CD14-positive monocyte (primary cell): Measurements from ENCODE around the gene SLC28A1. TPM values are rescaled to one million over a fixed set of nuclear protein-coding genes. Genes with fewer than 3 reads are reported as not detected.

ENCODE experiments used
- DNase-seq, 3 donors: peaks; one replicate each; pipeline ENCODE4 v3.0.0-alpha.2; 2011 to 2022
- H2AFZ ChIP-seq: 2 replicates; pipeline ENCODE4 v1.6.0; 2012; ENCODE audit warnings: mild to moderate bottlenecking, low read depth, low read length, inconsistent platforms; ENCODE audit not compliant: insufficient read depth, poor library complexity, severe bottlenecking
- H3K27ac ChIP-seq, 2 donors: 1 replicate in 1 of 2; 2 replicates in 1 of 2; pipeline ENCODE4 v1.5.1; 2012 to 2013; ENCODE audit warnings: low read length in 2 of 2, control low read depth in 1 of 2, inconsistent platforms in 1 of 2, low read depth in 1 of 2, mild to moderate bottlenecking in 1 of 2
- H3K27me3 ChIP-seq, 2 donors: one replicate each; pipeline versions ENCODE4 v1.6.0 to v1.6.1; 2011 to 2013; ENCODE audit warnings: low read length in 2 of 2; ENCODE audit not compliant: control insufficient read depth in 2 of 2, insufficient read depth in 2 of 2
- H3K36me3 ChIP-seq, 2 donors: replicated peaks in 1 of 2; 1 replicate in 1 of 2; 2 replicates in 1 of 2; pipeline versions ENCODE4 v1.5.1 to v1.6.1; 2012 to 2013; ENCODE audit warnings: low read length in 2 of 2, control low read depth in 1 of 2, inconsistent platforms in 1 of 2, mild to moderate bottlenecking in 1 of 2; ENCODE audit not compliant: insufficient read depth in 2 of 2, control insufficient read depth in 1 of 2
- H3K4me1 ChIP-seq, 2 donors: 1 replicate in 1 of 2; 2 replicates in 1 of 2; pipeline versions ENCODE4 v1.5.1 to v1.6.1; 2012 to 2013; ENCODE audit warnings: low read length in 2 of 2, control low read depth in 1 of 2, inconsistent platforms in 1 of 2, mild to moderate bottlenecking in 1 of 2, moderate library complexity in 1 of 2; ENCODE audit not compliant: insufficient read depth in 2 of 2, control insufficient read depth in 1 of 2
- H3K4me2 ChIP-seq: replicated peaks from 2 replicates; pipeline ENCODE3; 2012; ENCODE audit warnings: low read length, moderate library complexity, mild to moderate bottlenecking; ENCODE audit not compliant: poor library complexity, severe bottlenecking; ENCODE audit errors: extremely low read depth
- H3K4me3 ChIP-seq, 3 experiments: fragments of 200-600 bp in 1 of 3; sonication (generic) in 1 of 3; replicated peaks in 1 of 3; 1 replicate in 2 of 3; 2 replicates in 1 of 3; pipeline ENCODE4 v1.5.1; 2011 to 2013; ENCODE audit warnings: low read length in 3 of 3, mild to moderate bottlenecking in 3 of 3, control low read depth in 2 of 3, low read depth in 2 of 3, inconsistent platforms in 1 of 3, moderate library complexity in 1 of 3
- H3K79me2 ChIP-seq: 2 replicates; pipeline ENCODE4 v1.6.0; 2012; ENCODE audit warnings: mild to moderate bottlenecking, control low read depth, inconsistent platforms, low read length, moderate library complexity; ENCODE audit not compliant: insufficient read depth
- H3K9ac ChIP-seq: 2 replicates; pipeline ENCODE4 v1.6.0; 2017; ENCODE audit warnings: low read length, mild to moderate bottlenecking; ENCODE audit not compliant: insufficient read depth, poor library complexity, severe bottlenecking
- H3K9me3 ChIP-seq, 2 donors: replicated peaks in 1 of 2; 1 replicate in 1 of 2; 2 replicates in 1 of 2; pipeline versions ENCODE4 v1.5.1 to v1.6.1; 2012 to 2013; ENCODE audit warnings: low read length in 2 of 2, control low read depth in 1 of 2; ENCODE audit not compliant: control insufficient read depth in 1 of 2, insufficient read depth in 1 of 2
- H4K20me1 ChIP-seq: 2 replicates; pipeline ENCODE4 v1.6.0; 2012; ENCODE audit warnings: mild to moderate bottlenecking, low read length, control low read depth, moderate library complexity; ENCODE audit not compliant: insufficient read depth
- H3K27ac Mint-ChIP-seq, 7 donors: one replicate each; pipeline ENCODE4 v1.8.0; 2020; ENCODE audit warnings: mild to moderate bottlenecking in 7 of 7, mixed read lengths in 7 of 7, moderate library complexity in 6 of 7, inconsistent platforms in 2 of 7
- H3K27me3 Mint-ChIP-seq, 3 donors: one replicate each; pipeline ENCODE4 v1.8.0; 2021 to 2022; ENCODE audit warnings: low read depth in 3 of 3, mild to moderate bottlenecking in 3 of 3, mixed read lengths in 3 of 3, moderate library complexity in 3 of 3, inconsistent platforms in 1 of 3
- H3K36me3 Mint-ChIP-seq, 2 donors: one replicate each; pipeline ENCODE4 v1.8.0; 2020; ENCODE audit warnings: mixed read lengths in 2 of 2, inconsistent platforms in 1 of 2, mild to moderate bottlenecking in 1 of 2
- H3K4me1 Mint-ChIP-seq: one replicate; pipeline ENCODE4 v1.8.0; 2020; ENCODE audit warnings: mild to moderate bottlenecking, mixed read lengths
- H3K4me3 Mint-ChIP-seq, 2 donors: one replicate each; pipeline ENCODE4 v1.8.0; 2020; ENCODE audit warnings: mild to moderate bottlenecking in 2 of 2, mixed read lengths in 2 of 2, moderate library complexity in 1 of 2
- H3K9me3 Mint-ChIP-seq, 7 donors: one replicate each; pipeline ENCODE4 v1.8.0; 2020 to 2022; ENCODE audit warnings: mixed read lengths in 7 of 7, mild to moderate bottlenecking in 6 of 7, moderate library complexity in 6 of 7, inconsistent platforms in 2 of 7
- WGBS: methylation state at CpG from one replicate; pipeline ENCODE4 v1.1.5; 2013; ENCODE audit warnings: missing lambda C conversion rate; ENCODE audit not compliant: insufficient coverage; 5-methylcytosine and 5-hydroxymethylcytosine counted together
- intact Hi-C, 2 donors: fragments of 100-400 bp; cut with micrococcal nuclease; formaldehyde crosslinking; loops; one replicate each; pipeline versions ENCODE4 v1.15.0 to v1.15.1; 2023
- polyA plus RNA-seq, 3 donors: library from polyadenylated mRNA; depleted of rRNA in 1 of 3; unstranded in 2 of 3; stranded (reverse) in 1 of 3; fragments of 300-500 nt in 2 of 3; fragments of >200 nt in 1 of 3; fragmentation: Illumina TruSeq in 2 of 3; gene quantifications; 1 replicate in 2 of 3; 2 replicates in 1 of 3; pipeline ENCODE4 v1.2.3, GENCODE V29; 2012 to 2021
- TF ChIP-seq, protein P1 (sequence below): fragments of 200-600 bp; IDR thresholded peaks from one replicate; pipeline ENCODE4 v1.8.0; 2022; ENCODE audit warnings: antibody characterized with exemption, mild to moderate bottlenecking

Gene SLC28A1
- polyA plus RNA-seq, 3 donors = not detected

DNA sequence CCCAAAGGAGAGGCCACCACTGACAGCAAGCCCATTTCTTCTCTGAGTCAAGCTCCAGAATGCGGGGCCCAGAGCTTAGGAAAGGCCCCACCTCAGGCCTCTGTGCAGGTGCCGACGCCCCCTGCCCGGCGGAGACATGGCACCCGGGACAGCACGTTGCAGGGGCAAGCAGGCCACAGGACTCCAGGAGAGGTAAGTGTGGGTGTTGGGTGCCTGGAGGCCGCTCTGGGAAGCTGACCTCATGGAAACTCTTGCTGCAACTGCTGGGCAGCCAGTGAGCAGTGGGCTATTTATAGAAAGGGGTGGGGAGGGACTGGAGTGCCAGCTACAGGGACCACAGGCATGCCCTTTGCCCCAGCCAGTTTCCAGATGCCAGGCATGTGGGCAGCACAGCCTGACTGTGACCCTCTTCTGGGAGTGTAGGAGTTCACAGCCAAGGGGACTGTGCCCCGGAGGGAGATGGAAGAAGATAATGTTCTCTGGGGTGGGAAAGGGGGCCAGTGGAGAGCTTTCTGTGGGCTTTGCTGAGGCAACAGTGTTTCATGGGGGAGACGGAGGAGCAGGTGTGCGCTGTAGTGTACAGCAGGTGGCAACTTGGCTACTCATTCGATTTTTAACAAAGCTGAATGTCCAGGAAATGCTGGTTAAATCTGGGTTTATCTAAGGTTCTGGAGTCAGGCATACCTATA lies 43.6 kb upstream of the SLC28A1 start:
- no peaks in the 10 kb centered on the region for H3K36me3 Mint-ChIP-seq
- Histone ChIP-seq H2AFZ (no peak overlapping the region), H3K9me3 (no peaks in the 10 kb centered on the region), H3K4me2 (no peak overlapping the region), H3K27ac (no peak overlapping the region), H3K36me3 (no peaks in the 10 kb centered on the region), H4K20me1 (no peaks in the 10 kb centered on the region), H3K4me1 (no peaks in the 10 kb centered on the region), H3K9ac (no peak overlapping the region), H3K79me2 (no peaks in the 10 kb centered on the region), H3K4me3 (no peak overlapping the region), H3K27me3 (no peaks in the 10 kb centered on the region)
- no peak for DNase-seq
- intact Hi-C loops = no loop called here
- WGBS = 90% methylated on average over 8 of the region's 12 CpGs
- H3K4me1 Mint-ChIP-seq = peaks cover 9% of the 10 kb centered on the region
- peak overlapping the region in 1 of 7 donors; percentile 43 for H3K27ac Mint-ChIP-seq
- H3K4me3 Mint-ChIP-seq = no peak overlapping the region
- TF ChIP-seq, protein P1, sequence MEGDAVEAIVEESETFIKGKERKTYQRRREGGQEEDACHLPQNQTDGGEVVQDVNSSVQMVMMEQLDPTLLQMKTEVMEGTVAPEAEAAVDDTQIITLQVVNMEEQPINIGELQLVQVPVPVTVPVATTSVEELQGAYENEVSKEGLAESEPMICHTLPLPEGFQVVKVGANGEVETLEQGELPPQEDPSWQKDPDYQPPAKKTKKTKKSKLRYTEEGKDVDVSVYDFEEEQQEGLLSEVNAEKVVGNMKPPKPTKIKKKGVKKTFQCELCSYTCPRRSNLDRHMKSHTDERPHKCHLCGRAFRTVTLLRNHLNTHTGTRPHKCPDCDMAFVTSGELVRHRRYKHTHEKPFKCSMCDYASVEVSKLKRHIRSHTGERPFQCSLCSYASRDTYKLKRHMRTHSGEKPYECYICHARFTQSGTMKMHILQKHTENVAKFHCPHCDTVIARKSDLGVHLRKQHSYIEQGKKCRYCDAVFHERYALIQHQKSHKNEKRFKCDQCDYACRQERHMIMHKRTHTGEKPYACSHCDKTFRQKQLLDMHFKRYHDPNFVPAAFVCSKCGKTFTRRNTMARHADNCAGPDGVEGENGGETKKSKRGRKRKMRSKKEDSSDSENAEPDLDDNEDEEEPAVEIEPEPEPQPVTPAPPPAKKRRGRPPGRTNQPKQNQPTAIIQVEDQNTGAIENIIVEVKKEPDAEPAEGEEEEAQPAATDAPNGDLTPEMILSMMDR = no peak
- peaks cover 0 to 3% (median 3%) of the 10 kb centered on the region in 3 donors for H3K27me3 Mint-ChIP-seq
- H3K9me3 Mint-ChIP-seq = peaks cover 0 to 5% (median 2%) of the 10 kb centered on the region in 7 donors

GRCh38 chr15:84842781-84843180 lies 41.7 kb upstream of the SLC28A1 start:
- Histone ChIP-seq H3K27ac (no peak overlapping the region), H4K20me1 (no peaks in the 10 kb centered on the region), H2AFZ (no peak overlapping the region), H3K9ac (no peak overlapping the region), H3K4me2 (no peak overlapping the region), H3K79me2 (no peaks in the 10 kb centered on the region), H3K4me3 (no peak overlapping the region), H3K36me3 (no peaks in the 10 kb centered on the region), H3K4me1 (no peaks in the 10 kb centered on the region), H3K27me3 (no peaks in the 10 kb centered on the region), H3K9me3 (peaks cover 14 to 17% of the 10 kb centered on the region in 2 donors)
- Mint-ChIP-seq H3K27ac (no peak overlapping the region), H3K4me1 (no peaks in the 10 kb centered on the region), H3K9me3 (peaks cover 8 to 23% (median 18%) of the 10 kb centered on the region in 7 donors), H3K36me3 (no peaks in the 10 kb centered on the region), H3K27me3 (peaks cover 2 to 3% (median 3%) of the 10 kb centered on the region in 3 donors), H3K4me3 (no peak overlapping the region)
- DNase-seq = no peak
- WGBS = 88% methylated on average over 1 of the region's 1 CpG
- TF ChIP-seq, protein P1 = no peak
- intact Hi-C loops = loop anchor here in 1 of 2 donors (2.0 kb wide), 1 partner anchor 58 kb away; no protein-coding TSS in a partner anchor
